Adrenal gland (tissue), 12 donors: ENCODE results near the gene CANX. TPM values are rescaled to one million over a fixed set of nuclear protein-coding genes. Genes with fewer than 3 reads are reported as not detected.
A peak's percentile ranks its signal among the peaks of the same experiment; 100 is the strongest.

ENCODE experiments used
- DNase-seq, 7 donors: peaks; one replicate each; pipeline ENCODE4 v3.0.0-alpha.2; 2019 to 2020
- H3K27ac ChIP-seq, 5 donors: fragments of 200-600 bp; sonication (generic) in 4 of 5; 1 replicate in 3 of 5; 2 replicates in 2 of 5; pipeline versions ENCODE4 v1.5.1 to v1.8.0; 2016 to 2020; ENCODE audit warnings: mild to moderate bottlenecking in 1 of 5
- H3K27me3 ChIP-seq: fragments of 200-600 bp; 2 replicates; pipeline ENCODE4 v1.8.0; 2021
- H3K36me3 ChIP-seq, 2 donors: fragments of 200-600 bp; replicated peaks in 1 of 2; 1 replicate in 1 of 2; 2 replicates in 1 of 2; pipeline versions ENCODE4 v1.5.1 to v1.8.0; 2018 to 2022
- H3K4me1 ChIP-seq, 2 donors: fragments of 200-600 bp; replicated peaks in 1 of 2; 1 replicate in 1 of 2; 2 replicates in 1 of 2; pipeline versions ENCODE4 v1.5.1 to v1.8.0; 2018 to 2021
- H3K4me3 ChIP-seq, 4 donors: fragments of 200-600 bp; sonication (generic) in 3 of 4; one replicate each; pipeline ENCODE4 v1.5.1; 2016 to 2018
- H3K9me3 ChIP-seq, 3 donors: fragments of 200-600 bp; sonication (generic) in 1 of 3; replicated peaks in 1 of 3; 1 replicate in 2 of 3; 2 replicates in 1 of 3; pipeline versions ENCODE4 v1.5.1 to v1.8.0; 2016 to 2021
- POLR2A ChIP-seq, 2 donors: fragments of 450-650 bp; IDR thresholded peaks; one replicate each; pipeline ENCODE4 v1.6.1; 2017; ENCODE audit warnings: antibody characterized with exemption in 2 of 2, mild to moderate bottlenecking in 2 of 2, moderate library complexity in 1 of 2
- WGBS, 4 donors: extraction: QIAGEN DNeasy Blood & Tissue Kit in 2 of 4; methylation state at CpG; one replicate each; pipeline versions ENCODE4 v1.1.5 to v1.1.7; 2013 to 2017; 5-methylcytosine and 5-hydroxymethylcytosine counted together
- intact Hi-C, 2 donors: fragments of 100-400 bp; cut with DNase I; formaldehyde crosslinking; loops; one replicate each; pipeline versions ENCODE4 v1.14.1 to v1.15.0; 2022 to 2023
- polyA plus RNA-seq, 3 donors: library from polyadenylated mRNA; stranded (reverse); fragments of 200-250 nt in 2 of 3; fragments of 350-450 nt in 1 of 3; fragmentation: Illumina TruSeq in 1 of 3; extraction: RNeasy Lipid Tissue Mini Kit (QIAGEN cat#74804) in 1 of 3; gene quantifications; one replicate each; pipeline ENCODE4 v1.2.3, GENCODE V29; 2013 to 2014
- total RNA-seq, 9 donors: library from RNA; depleted of rRNA in 4 of 9; stranded (reverse); fragments of >200 nt in 4 of 9; fragments of 120-200 nt in 1 of 9; fragmentation: NEBNext Ultra II Directional in 1 of 9; extraction: Animal tissue kit (Norgen Biotek cat#: 25700) in 1 of 9; gene quantifications; one replicate each; pipeline versions ENCODE4 v1.1.0 to v1.2.4, GENCODE V29; 2013 to 2023
- TF ChIP-seq, protein P1 (sequence below), 6 experiments: fragments of 450-650 bp in 4 of 6; fragments of 200-600 bp in 2 of 6; sonication (generic) in 1 of 6; IDR thresholded peaks; 1 replicate in 5 of 6; 2 replicates in 1 of 6; pipeline versions ENCODE4 v1.5.1 to v1.8.0; 2016 to 2021; ENCODE audit warnings: antibody characterized with exemption in 6 of 6, mild to moderate bottlenecking in 2 of 6, moderate library complexity in 1 of 6
- donor health status: healthy with polysubstance abuse.
- donor health status: Bipolar disorder and iron deficiency.
- donor health status: DM: yes; HTN: yes; CAD: no.
- donor health status: DM: no; HTN: no; CAD: no.
- donor health status: DM: no; HTN: no; CAD: no.
- donor health status: DM: yes; HTN: yes; CAD: no.

CANX gene
- total and polyA plus RNA-seq, 12 donors: 80.0 to 1,022 (median 394) TPM

DNA sequence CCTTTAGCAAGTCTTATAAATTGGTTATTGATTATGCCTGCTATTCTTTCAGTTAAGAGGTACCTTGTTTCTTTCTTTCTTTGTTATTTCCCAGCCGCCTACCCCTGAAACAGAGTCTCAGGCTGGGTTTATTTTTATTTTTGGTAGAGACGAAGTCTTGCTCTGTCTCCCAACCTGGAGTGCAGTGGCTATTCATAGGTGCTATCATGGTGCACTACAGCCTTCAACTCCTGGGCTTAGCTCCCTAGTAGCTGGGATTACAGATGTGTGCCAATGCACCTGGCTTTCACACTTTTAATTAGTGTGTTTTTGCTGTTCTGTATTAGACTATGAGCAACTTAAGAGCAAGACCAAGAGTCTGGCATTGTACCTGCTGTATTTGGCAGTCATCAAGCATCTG, 48.1 kb downstream of the CANX start:
- WGBS, 4 donors: 92 to 98% (median 96%) methylated on average over 2 of the region's 2 CpGs
- H3K4me1 ChIP-seq: peaks cover 0 to 14% of the 10 kb centered on the region in 2 donors
- H3K4me3 ChIP-seq: no peak overlapping the region
- H3K36me3 ChIP-seq: no peaks in the 10 kb centered on the region
- no peaks in the 10 kb centered on the region for H3K9me3 ChIP-seq
- TF ChIP-seq POLR2A (IDR thresholded peaks at IDR 0.05): no peak
- TF ChIP-seq, protein P1, sequence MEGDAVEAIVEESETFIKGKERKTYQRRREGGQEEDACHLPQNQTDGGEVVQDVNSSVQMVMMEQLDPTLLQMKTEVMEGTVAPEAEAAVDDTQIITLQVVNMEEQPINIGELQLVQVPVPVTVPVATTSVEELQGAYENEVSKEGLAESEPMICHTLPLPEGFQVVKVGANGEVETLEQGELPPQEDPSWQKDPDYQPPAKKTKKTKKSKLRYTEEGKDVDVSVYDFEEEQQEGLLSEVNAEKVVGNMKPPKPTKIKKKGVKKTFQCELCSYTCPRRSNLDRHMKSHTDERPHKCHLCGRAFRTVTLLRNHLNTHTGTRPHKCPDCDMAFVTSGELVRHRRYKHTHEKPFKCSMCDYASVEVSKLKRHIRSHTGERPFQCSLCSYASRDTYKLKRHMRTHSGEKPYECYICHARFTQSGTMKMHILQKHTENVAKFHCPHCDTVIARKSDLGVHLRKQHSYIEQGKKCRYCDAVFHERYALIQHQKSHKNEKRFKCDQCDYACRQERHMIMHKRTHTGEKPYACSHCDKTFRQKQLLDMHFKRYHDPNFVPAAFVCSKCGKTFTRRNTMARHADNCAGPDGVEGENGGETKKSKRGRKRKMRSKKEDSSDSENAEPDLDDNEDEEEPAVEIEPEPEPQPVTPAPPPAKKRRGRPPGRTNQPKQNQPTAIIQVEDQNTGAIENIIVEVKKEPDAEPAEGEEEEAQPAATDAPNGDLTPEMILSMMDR (IDR thresholded peaks at IDR 0.05): no peak
- intact Hi-C loops: no loop called here
- DNase-seq: no peak
- H3K27me3 ChIP-seq: no peaks in the 10 kb centered on the region
- H3K27ac ChIP-seq: no peak overlapping the region

DNA sequence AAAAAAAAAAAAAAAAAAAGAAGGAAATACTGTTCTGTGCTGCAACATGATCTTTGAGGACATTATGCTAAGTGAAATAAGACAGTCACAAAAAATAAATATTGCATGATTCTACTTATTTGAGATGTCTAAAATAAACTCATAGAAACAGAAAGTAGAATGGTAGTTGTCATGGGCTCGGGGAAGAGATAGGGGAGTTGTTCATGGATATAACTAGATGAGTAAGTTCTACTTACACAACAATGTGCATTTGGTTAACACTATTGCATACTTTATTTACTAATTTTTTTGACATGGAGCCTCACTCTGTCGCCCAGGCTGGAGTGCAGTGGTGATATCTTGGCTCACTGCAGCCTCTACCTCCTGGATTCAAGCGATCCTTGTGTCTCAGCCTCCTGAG, 49.0 kb downstream of the CANX start:
- intact Hi-C loops: no loop called here
- Histone ChIP-seq H3K27ac (no peak overlapping the region), H3K27me3 (no peaks in the 10 kb centered on the region), H3K4me3 (no peak overlapping the region), H3K4me1 (peaks cover 0 to 14% of the 10 kb centered on the region in 2 donors), H3K9me3 (no peaks in the 10 kb centered on the region), H3K36me3 (no peaks in the 10 kb centered on the region)
- DNase-seq: peak in 1 of 7 donors; percentile 5
- no peak for TF ChIP-seq POLR2A (IDR thresholded peaks at IDR 0.05)
- TF ChIP-seq, protein P1 (IDR thresholded peaks at IDR 0.05): no peak
- 80 to 89% (median 85%) methylated on average over 3 of the region's 3 CpGs for WGBS, 4 donors

DNA sequence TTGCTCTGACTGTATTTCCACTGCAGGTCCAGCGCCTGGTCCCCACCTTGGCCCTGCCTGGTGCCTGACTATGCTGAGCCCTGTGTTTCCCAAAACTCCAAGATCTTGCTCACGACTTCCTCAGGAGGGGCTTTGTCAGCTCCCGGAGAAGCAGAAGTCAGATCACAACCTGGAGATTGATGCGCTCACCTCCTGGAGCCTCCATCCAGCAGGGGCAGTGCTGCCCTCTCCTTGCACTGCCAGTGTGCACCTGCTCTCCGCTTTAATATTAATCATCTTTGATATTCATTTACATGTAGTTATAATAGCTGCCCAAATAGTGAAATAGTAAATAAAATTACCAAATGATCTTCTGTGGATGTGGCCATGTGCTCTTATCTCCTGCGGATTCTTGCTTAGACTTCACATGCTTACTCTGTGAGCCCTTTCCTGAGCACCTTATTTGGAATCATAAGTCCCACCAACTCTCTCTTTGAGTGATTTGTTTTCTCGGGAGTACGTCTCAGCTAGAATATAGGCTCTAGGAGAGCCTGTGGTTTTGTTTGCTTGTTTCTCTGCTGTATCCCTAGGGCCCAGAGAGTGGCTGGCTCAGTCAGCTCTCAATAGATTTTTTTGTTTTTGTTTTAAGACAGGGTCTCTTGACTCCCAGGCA, 51.2 kb downstream of the CANX start:
- Histone ChIP-seq H3K27ac (no peak overlapping the region), H3K9me3 (no peaks in the 10 kb centered on the region), H3K36me3 (no peaks in the 10 kb centered on the region), H3K4me3 (no peak overlapping the region), H3K27me3 (no peaks in the 10 kb centered on the region), H3K4me1 (peaks cover 3 to 23% of the 10 kb centered on the region in 2 donors)
- WGBS, 4 donors: 70 to 84% (median 79%) methylated on average over 6 to 8 of the region's 8 CpGs
- peak in 1 of 7 donors; percentile 43 for DNase-seq
- intact Hi-C loops: no loop called here
- TF ChIP-seq, protein P1 (IDR thresholded peaks at IDR 0.05): no peak
- no peak for TF ChIP-seq POLR2A (IDR thresholded peaks at IDR 0.05)

DNA sequence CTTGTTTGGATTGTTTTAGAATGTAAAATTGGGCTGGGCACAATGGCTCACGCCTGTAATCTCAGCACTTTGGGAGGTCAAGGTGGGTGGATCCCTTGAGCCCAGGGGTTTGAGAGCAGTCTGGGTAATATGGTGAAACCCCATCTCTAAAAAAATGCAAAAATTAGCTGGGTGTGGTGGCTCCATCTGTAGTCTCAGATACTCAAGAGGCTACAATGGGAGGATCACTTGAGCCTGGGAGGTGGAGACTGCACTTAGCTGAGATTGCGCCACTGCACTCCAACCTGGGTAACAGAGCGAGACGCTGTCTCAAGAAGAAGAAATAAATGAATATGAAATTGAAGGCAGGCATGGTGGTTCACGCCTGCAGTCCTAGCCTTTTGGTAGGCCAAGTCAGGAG, 55.2 kb downstream of the CANX start:
- WGBS, 4 donors: 91 to 94% (median 92%) methylated on average over 5 of the region's 5 CpGs
- intact Hi-C loops: no loop called here
- Histone ChIP-seq H3K4me1 (peaks cover 7 to 34% of the 10 kb centered on the region in 2 donors), H3K27ac (no peak overlapping the region), H3K4me3 (no peak overlapping the region), H3K9me3 (no peaks in the 10 kb centered on the region), H3K27me3 (no peaks in the 10 kb centered on the region), H3K36me3 (no peaks in the 10 kb centered on the region)
- TF ChIP-seq, protein P1 (IDR thresholded peaks at IDR 0.05): no peak
- no peak for TF ChIP-seq POLR2A (IDR thresholded peaks at IDR 0.05)
- no peak for DNase-seq
